HG03565 (cell line): ENCODE data around the gene ZFR2.
"Not testable (repeated sequence)": the region's sequence is repeated elsewhere in the genome, so short reads cannot be mapped to it uniquely, and the experiment has no call there.

Experiments
- ATAC-seq: cut with Tn5 transposase; IDR thresholded peaks from one replicate; pipeline ENCODE4 v1.9.1; 2021; ENCODE audit warnings: mild to moderate bottlenecking, moderate library complexity; ENCODE audit not compliant: unreplicated experiment

The ZFR2 gene

GRCh38 chr19:3868770-3869456, at the start of gene ZFR2:
Gene ZFR2 (minus strand): TSS chr19:3869038. CDS start chr19:3869017, 21 bp downstream.
- ATAC-seq, result no peak

GRCh38 chr19:3916033-3916432, 47.2 kb upstream of the ZFR2 start:
- no peak for ATAC-seq

DNA sequence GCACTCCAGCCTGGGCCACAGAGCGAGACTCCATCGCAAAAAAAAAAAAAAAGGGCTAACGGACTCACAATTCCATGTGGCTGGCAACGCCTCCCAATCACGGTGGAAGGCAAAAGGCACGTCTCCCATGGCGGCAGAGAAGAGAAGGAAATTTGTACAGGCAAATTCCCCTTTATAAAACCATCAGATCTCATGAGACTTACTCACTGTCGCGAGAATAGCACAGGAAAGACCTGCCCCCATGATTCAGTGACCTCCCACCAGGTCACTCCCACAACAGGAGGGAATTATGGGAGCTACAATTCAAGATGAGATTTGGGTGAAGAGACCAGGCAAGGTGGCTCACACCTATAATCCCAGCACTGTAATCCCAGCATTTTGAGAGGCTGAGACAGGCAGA, 45.4 kb upstream of the ZFR2 start:
- no peak for ATAC-seq

- ATAC-seq, result no peak
Observed at GRCh38 chr19:3910105-3910504, 41.3 kb upstream of the ZFR2 start.

DNA sequence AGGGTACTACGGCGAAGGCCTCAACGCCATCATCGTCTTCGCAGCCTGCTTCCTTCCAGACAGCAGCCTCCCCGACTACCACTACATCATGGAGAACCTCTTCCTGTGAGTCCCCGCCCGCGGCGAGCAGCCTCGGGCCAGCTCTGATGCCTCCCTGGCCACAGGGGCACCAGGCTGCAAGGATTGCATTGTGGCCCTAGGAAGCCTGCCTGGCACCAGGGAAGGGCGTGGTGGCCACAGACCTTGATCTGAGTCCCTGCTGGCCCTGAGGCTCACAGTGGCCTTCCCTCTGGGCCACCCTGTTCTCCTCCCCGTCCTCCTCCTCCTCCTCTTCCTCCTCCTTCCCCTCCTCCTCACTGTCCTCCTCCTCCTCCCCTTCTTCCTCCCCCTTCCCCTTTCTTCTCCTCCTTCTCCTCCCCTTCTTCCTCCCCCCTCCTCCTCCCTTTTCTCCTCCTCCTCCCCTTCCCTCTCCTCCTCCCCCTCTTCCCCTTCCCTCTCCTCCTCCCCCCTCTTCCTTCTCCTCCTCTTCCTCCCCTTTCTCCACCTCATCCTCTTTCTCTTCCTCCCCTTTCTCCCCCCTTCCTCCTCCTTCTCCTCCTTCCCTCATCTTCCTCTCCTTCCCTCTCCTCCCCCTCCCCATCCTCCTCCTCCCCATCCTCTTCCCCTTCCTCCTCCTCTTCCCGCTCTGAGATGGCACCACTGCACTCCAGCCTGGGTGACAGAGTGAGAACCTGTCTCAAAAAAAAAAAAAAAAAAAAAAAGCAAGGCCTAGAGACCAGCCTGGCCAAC, 39.6 kb upstream of the ZFR2 start:
- no peak for ATAC-seq

DNA sequence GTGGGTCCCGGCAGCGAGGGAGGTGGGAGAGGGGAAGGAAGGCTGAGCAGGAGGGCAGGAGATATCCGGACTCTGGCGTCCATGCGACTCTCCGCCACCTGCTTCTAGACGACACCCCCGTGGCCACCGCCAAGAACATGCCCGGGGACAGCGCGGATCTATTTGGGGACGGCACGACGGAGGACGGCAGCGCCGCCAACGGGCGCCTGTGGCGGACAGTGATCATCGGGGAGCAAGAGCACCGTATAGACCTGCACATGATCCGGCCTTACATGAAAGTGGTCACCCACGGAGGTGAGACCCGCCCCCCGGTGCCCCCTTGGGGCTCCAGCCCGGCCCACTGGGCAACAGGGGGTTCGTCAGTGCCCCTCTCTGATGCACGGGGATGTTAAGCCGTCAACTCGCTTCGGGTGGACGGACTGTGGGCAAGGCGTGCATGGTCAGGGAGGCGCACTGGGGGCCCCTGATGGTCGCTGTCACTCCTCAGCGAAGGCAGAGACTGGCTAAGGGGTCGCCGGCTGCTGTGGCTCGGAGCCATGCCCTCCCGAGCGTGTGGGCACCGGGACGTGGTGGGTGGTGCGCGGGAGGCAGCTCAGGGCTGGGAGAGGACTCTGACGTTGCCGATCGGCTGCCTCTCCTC, 38.9 kb upstream of the ZFR2 start:
- ATAC-seq, result no peak

- no peak for ATAC-seq
Observed at GRCh38 chr19:3904233-3904632, 35.4 kb upstream of the ZFR2 start.

- no peak for ATAC-seq
Observed at GRCh38 chr19:3902317-3902973, 33.6 kb upstream of the ZFR2 start.

DNA sequence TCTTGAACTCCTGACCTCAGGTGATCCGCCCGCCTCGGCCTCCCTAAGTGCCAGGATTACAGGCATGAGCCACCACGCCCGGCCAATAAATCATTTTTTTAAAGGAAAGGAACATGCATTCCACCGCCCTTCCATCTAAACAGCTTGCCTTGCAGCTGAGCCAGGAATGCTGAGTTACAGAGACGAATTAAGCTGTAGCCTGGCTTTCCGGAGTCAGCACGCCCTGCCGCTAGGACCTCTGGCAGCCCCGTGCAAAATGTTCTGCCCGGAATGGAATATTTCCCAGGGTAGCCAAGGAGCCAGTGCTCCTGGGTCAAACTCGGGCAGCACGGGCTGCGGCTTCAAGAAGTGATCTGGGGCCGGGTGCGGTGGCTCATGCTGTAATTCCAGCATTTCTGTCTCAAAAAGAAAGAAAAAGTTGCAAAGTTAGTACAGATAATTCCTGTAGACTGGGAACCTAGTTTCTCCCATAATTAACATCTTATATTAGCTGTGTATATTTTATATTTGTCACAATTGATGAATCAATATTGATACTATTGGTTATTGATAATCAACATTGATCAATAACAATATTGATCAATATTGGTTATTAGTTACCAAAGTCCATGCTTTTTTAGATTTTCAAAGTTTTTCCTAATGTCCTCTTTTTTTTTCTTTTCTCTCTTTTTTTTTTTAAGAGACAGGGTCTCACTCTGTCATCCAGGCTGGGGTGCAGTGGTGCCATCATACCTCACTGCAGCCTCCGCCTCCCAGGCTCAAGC, 30.9 kb upstream of the ZFR2 start:
- ATAC-seq, result no peak

DNA sequence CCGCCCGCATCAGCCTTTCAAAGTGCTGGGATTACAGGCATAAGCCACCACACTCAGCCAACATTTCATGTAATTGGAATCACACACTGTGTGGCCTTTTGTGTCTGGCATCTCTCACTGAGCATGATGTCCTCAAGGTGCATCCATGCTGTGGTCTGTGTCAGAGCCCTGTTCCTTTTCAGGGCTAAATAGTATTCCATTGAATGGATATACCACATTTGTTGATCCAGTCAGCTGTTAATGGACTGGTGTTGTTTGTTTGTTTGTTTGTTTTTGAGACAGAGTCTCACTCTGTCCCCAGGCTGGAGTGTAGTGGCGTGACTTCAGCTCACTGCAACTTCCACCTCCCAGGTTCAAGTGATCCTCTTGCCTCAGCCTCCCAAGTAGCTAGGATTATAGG, 29.6 kb upstream of the ZFR2 start:
- ATAC-seq, result no peak

- ATAC-seq, result no peak
Observed at GRCh38 chr19:3897936-3898335, 29.1 kb upstream of the ZFR2 start.

DNA sequence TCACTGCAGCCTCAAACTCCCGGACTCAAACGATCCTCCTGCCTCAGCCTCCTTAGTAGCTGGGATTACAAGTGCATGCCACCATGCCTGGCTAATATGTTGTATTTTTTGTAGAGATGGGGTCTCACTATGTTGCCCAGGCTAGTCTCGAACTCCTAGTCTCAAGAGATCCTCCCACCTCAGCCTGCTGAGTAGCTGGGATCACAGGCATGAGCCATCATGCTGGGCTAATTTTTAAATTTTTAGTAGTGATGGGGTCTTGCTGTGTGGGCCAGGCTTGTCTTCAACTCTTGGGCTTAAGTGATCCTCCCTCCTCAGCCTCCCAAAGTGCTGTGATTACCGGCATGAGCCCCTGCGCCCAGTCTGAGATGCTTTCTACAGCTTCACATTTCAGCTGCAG, 26.9 kb upstream of the ZFR2 start:
- ATAC-seq, result no peak

DNA sequence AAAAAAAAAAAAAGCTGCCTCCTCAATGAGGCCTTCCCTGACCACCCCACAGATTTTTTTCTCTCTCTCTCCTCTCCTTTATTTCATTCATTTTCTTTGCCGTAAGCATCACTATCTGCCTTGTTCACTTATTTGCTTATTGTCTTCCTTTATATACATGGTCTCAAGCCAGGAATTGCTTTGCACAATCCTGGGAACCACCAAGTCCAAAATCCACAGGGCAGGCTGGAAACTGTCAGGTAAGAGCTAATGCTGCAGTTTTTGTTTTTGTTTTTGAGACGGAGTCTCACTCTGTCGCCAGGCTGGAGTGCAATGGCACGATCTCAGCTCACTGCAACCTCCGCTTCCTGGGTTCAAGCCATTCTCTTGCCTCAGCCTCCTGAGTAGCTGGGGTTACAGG, 26.1 kb upstream of the ZFR2 start:
- not testable (repeated sequence) for ATAC-seq

DNA sequence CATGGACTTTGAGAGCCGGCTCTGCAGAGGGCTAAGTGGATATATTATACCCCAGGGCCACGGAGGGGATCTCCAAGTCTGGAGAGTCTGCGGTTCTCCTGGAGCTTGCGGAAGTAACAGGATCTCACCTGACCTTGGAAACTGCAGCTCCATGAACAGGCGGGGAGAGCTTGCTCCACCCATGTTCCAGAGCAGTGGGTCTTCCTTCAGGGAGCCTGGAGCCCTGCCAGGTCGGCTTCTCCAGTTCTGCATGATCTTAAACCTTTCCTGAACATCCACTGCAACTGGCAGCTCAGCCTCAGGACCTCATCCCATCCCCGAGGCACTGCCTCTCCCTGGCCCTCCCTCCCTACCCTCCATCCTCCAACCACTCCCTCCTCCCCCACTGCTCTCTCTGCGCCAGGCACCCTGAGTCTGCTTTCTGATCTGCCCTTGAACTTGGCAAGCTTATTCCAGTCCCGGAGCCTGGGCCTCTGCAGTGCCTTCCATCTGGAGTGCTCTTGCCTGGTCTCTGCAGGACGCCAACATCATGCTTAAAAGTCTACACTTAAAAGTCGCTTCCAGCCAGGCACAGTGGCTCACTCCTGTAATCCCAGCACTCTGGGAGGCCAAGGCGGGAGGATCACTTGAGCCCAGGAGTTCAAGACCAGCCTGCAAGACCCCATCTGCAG, 24.8 kb upstream of the ZFR2 start:
- ATAC-seq, result no peak

DNA sequence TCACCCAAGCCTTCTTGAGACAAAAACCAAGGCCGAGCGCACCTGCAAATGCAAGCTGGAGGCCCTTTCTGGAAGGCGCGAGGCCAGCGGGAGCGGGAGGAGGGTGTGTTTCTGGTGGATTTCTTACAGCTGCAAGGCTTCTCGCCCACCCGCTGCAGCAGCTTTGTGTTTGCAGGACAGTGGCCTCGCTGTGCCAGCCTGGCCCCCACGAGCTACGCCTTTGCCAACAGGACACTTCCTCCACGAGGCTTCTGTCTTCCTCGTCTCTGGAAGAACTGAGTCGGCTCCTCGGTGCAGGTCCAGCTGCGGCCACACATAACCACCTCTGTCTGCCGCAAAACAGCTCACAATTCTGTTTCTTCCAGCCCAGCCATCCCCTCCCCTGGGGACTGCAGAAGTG, 21.8 kb upstream of the ZFR2 start:
- no peak for ATAC-seq

- ATAC-seq, result no peak
Observed at GRCh38 chr19:3882041-3882384, 13.2 kb upstream of the ZFR2 start.

GRCh38 chr19:3881272-3882040, 12.6 kb upstream of the ZFR2 start:
- ATAC-seq, result no peak

DNA sequence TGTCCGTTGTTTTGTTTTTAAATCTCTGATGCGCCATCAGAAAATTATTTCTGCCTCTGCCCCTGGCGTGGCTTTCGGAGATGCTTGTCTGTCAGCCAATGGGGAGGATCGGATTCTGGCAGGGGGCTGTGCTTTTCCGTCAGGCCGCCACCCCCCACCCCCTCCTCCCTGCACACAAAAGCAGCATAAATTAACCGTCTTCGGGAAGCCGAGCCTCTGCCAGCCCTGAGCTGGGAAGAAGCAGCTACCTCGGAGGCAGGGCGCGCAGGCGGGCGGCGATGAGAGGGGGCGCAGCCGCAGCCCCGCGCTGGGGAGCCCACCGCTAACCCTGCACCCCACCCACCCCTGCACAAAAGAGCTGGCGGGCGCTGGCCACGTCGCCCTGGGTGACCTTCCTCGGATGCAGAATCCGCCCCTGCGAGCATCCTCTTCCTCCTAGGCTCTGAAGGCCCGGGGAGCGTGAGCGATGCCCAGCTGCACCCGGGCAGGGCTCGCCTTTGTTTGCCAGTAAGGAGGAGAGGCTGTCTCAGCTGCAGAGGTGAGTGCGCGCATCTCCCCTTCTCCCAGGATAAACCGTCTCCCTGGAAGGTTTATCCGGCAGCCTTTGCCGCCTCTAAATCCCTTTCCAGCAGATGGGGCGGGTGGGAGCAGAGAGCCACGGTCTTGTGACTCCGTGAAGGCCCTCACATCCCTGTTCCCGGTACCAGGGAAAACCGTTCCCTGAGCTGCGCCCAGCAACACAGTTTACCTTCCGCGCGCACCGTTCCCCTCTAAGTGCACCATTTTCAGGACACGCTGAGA, 11.8 kb upstream of the ZFR2 start, which contains the start of gene ATCAY:
ATCAY (plus strand) TSS at position 215 of the 801 bp plus-strand sequence. CDS start 5,083 bp downstream, outside the sequence.
- no peak for ATAC-seq

- ATAC-seq, result no peak
Observed at GRCh38 chr19:3879656-3880055, 10.8 kb upstream of the ZFR2 start.
